GM13977 (cell line): ENCODE data around the gene IGFBP6.

ENCODE experiments used
- DNase-seq: peaks from one replicate; pipeline ENCODE4 v3.0.0; 2012; ENCODE audit warnings: low spot score
- in situ Hi-C: fragments of 300-500 bp; cut with MboI; formaldehyde crosslinking; loops from one replicate; pipeline ENCODE4 v1.12.0; 2022; ENCODE audit warnings: low sequenced_read_pairs, low pct_unique_long_range_greater_than_20kb, mixed read lengths, inconsistent platforms; ENCODE audit not compliant: unreplicated experiment
- TF ChIP-seq, protein P1 (sequence below): IDR thresholded peaks from 2 replicates; pipeline ENCODE4 v1.5.1; 2012; ENCODE audit warnings: mild to moderate bottlenecking, control low read depth; ENCODE audit not compliant: insufficient read depth; ENCODE audit errors: extremely low read depth, missing control alignments

Gene IGFBP6, protein sequence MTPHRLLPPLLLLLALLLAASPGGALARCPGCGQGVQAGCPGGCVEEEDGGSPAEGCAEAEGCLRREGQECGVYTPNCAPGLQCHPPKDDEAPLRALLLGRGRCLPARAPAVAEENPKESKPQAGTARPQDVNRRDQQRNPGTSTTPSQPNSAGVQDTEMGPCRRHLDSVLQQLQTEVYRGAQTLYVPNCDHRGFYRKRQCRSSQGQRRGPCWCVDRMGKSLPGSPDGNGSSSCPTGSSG

DNA sequence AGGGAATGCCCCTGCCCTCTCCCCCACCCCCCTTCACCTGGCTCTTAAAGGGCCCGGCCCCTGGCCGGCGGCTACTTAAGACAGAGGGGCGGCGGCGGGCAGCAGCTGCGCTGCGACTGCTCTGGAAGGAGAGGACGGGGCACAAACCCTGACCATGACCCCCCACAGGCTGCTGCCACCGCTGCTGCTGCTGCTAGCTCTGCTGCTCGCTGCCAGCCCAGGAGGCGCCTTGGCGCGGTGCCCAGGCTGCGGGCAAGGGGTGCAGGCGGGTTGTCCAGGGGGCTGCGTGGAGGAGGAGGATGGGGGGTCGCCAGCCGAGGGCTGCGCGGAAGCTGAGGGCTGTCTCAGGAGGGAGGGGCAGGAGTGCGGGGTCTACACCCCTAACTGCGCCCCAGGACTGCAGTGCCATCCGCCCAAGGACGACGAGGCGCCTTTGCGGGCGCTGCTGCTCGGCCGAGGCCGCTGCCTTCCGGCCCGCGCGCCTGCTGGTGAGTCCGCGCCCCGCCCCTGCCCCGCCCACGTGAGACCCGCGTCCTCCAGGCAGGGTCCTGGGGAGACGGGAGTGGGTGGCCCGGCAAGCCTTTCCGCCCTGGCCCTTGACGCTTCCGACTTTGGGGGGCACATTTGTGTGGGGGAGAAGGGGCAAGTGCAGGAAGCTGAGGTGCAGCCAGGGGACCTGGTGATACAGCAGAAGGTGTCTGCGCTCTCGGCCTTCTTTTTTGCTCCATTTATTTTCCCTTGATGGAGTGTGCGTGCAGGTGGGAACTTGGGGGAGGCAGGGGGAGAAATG is at the start of gene IGFBP6:
Gene IGFBP6, plus strand, starts transcription at position 104 of the 790 bp plus-strand sequence. Its CDS starts 51 bp downstream, at position 155.
- in situ Hi-C loops: no loop called here
- DNase-seq: peak; percentile 65
- TF ChIP-seq, protein P1, sequence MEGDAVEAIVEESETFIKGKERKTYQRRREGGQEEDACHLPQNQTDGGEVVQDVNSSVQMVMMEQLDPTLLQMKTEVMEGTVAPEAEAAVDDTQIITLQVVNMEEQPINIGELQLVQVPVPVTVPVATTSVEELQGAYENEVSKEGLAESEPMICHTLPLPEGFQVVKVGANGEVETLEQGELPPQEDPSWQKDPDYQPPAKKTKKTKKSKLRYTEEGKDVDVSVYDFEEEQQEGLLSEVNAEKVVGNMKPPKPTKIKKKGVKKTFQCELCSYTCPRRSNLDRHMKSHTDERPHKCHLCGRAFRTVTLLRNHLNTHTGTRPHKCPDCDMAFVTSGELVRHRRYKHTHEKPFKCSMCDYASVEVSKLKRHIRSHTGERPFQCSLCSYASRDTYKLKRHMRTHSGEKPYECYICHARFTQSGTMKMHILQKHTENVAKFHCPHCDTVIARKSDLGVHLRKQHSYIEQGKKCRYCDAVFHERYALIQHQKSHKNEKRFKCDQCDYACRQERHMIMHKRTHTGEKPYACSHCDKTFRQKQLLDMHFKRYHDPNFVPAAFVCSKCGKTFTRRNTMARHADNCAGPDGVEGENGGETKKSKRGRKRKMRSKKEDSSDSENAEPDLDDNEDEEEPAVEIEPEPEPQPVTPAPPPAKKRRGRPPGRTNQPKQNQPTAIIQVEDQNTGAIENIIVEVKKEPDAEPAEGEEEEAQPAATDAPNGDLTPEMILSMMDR: no peak

DNA sequence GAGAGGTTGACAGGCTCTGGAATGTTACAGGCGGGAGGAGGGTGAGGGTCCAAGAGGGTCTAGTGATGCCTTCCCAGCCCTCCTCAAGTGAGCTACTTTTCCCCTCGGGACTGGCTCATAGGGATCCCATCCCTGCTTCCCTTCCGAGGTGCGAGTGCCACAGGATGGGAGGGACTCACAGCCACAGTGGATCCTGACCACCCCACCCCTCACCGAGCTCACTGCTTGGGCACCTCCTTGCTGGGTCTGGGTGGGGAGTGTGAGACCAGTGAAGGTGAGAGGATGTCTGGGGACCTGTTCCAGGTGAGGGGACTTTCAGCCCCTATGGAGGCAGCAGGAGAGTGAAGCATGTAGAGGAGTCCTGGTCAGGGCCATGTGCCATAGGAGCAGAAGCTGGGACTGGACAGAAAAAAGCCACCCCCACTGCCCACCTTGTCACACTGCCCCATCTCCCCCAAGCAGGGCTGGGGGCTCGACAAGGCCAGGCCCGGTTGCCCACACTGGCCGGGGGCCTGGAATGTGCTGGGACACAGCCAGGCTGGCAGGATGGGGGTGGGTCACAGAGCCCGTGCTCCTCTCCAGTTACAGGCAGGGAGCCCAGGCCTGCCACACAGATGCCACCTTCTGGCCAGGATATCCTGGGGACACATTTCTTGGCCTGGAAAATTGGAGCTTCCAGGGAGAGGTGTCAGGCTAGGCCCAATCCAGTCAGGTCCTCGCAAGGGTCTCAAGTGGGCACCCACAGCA is 49.3 kb upstream of the IGFBP6 start:
- no peak for DNase-seq
- in situ Hi-C loops: no loop called here
- TF ChIP-seq, protein P1: no peak

DNA sequence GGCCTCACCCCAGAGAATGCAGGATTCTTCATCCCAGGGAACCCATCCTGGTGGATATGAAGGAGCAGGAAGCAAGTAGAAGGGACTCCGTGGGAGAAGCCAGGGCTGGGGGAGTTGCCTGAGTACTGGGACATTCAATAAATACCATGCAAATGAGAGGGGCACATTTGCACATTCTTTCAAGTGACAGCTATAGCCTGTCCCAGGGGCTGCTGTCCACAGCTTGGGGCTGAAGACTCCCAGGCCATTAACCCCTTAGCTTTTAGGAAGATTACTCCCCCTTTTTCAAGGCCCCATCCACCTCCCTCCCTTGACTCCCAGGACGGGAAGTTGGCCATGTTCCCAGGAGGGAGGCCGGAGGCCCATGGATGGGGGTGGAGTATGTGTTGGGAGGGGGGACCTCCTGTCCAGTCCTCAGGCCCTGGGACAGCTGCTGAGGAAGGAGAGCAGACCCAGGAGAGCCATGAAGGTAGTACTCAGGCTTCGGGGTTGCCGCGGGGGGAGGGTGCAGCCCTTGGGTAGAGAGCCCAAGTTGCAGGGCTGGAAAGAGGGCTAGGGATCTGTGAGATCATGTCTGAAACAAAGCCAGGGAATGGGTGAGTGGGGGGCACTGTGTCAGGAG is 48.6 kb upstream of the IGFBP6 start:
- TF ChIP-seq, protein P1: no peak
- in situ Hi-C loops: no loop called here
- DNase-seq: no peak

DNA sequence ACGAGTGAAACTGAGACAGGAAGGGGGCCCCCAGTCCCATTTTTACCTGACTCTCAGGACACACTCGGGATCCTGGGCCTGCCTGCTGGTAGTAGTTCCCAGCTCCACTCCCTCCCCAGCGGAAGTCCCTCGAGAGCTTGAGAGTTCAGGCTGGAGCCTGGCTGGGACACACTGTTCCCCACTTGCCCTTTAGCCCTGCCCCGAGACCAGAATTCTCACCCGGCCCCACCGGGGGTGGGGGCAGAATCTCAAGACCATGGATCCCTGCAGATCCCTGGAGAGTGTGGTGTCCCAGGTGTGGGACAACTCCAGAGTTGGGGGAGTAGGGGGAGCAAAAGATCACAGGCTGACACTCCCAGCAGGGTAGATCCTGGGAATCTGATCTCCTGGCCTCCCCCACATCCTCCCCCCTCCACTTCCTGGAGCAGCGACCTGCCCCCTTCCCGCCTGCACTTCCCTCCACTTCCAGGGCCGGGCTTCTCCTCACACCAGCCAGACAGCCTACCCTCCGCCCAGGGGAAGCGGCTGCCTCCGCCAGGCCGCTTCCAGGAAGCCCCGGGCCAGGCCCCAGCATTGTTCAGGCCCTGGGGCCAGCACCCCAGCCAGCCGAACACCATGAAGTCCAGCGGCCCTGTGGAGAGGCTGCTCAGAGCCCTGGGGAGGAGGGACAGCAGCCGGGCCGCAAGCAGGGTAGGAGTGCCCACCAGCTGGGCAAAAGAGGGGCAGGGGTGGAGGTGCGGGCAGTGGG is 47.7 kb upstream of the IGFBP6 start, which contains the start of gene TNS2:
Gene TNS2, plus strand, starts transcription at position 495 of the 748 bp plus-strand sequence. Its CDS starts 121 bp downstream, at position 616.
- in situ Hi-C loops: no loop called here
- no peak for DNase-seq
- TF ChIP-seq, protein P1: no peak

DNA sequence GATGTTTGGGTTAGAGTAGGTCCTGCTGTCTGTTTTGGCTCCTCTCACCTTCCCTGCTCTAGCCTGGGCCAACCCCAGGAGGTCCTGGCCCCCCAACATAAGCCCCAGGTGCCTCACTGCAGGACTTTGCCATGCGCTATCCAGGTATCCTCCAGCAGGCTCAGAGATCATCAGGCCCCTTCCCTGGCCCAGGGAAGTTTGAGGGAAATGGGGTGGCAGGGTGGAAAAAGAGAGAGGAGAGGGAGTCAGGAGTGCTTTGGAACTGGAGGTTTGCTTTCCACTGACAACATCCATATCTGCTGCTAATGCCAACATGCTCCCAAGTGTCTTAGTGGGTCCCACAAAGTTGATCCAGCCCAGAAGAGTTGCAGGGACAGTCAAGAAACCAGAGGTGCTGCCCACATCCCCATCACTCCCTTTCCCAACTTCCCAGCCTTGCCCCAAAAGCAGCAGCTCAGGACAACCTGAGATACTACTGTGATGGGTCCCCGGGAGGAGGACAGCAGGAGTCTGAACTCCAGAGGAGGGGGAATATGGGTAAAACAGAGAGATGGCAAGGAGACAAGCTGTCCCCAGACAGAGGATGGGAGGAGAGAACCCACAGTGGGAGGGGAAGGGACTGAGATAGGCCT is 46.9 kb upstream of the IGFBP6 start:
- in situ Hi-C loops: no loop called here
- TF ChIP-seq, protein P1: no peak
- DNase-seq: no peak
